Measurements from ENCODE around the gene AGMAT. TPM values are rescaled to one million over a fixed set of nuclear protein-coding genes. Genes with fewer than 3 reads are reported as not detected.

The AGMAT gene
- total and polyA plus RNA-seq, 9 of the 15 experiments (the other 6 are each of a cell fraction or from before 2014, with no cell fraction given): not detected

DNA sequence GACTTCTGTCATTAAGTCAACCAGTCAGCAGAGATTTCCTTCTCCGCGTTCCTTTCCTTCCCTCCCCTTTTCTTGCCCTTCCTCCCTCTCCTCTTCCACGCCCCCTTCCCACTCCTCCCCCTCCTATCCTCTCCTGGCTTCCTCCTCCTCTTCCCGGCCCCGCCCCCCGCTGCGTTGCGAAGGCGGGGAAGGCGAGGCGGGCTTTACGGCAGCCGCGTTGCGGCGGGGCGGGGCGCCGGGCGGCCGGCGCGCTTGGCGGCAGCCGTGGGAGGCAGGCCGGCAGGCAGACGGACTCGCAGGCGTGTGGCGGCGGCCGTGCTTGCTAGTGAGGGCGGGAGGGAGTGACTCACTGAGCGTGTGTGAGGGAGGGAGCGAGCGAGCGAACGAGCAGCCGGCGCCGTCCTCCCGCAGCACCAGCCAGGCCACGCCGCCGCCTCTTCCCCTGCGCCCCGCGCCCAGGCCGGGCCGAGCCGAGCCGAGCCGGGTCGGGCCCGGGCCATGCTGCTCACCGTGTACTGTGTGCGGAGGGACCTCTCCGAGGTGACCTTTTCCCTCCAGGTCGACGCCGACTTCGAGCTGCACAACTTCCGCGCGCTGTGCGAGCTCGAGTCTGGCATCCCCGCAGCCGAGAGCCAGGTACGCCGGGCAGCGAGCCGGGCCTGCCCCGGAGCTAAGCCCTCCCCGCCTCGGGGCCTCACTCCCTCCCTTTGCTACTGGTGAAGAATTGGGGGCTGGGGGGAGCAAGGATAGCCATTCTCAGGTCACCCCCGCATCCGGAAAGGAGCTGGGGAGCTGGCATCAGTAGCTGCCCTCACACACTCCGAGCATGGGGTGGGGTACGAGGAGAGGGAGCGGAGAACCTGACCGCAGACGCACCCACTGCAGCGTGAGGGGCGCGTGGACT is 32.6 kb upstream of the AGMAT start, which contains the start of gene DDI2 (continued):
- TF ChIP-seq ZNF449 (CRISPR knock-in tag; IDR thresholded peaks at IDR 0.05) (no peak), ZNF217 (CRISPR knock-in tag; IDR thresholded peaks at IDR 0.05) (no peak), ELF1 (tag; IDR thresholded peaks at IDR 0.05) (peak; percentile 62; the same call in 1 of the 2 replicates), TEAD2 (tag; IDR thresholded peaks at IDR 0.05) (no peak), STAT5A (IDR thresholded peaks at IDR 0.05; ENCODE audit: borderline replicate concordance, low read length) (no peak), ZNF589 (CRISPR knock-in tag; IDR thresholded peaks at IDR 0.05; ENCODE audit: low read depth) (no peak), PRPF4 (IDR thresholded peaks at IDR 0.05; ENCODE audit: insufficient read depth, low read depth, low read length, poor library complexity, severe bottlenecking) (no peak), ZNF639 (CRISPR knock-in tag; conservative IDR thresholded peaks at IDR 0.05 in 1 of 2, IDR thresholded peaks at IDR 0.05 in 1 of 2) (peak in 1 of 2 experiments; percentile 73; a peak in 2 of 4 replicates), ZNF830 (CRISPR knock-in tag; IDR thresholded peaks at IDR 0.05) (no peak)
- TF ChIP-seq, protein P1, sequence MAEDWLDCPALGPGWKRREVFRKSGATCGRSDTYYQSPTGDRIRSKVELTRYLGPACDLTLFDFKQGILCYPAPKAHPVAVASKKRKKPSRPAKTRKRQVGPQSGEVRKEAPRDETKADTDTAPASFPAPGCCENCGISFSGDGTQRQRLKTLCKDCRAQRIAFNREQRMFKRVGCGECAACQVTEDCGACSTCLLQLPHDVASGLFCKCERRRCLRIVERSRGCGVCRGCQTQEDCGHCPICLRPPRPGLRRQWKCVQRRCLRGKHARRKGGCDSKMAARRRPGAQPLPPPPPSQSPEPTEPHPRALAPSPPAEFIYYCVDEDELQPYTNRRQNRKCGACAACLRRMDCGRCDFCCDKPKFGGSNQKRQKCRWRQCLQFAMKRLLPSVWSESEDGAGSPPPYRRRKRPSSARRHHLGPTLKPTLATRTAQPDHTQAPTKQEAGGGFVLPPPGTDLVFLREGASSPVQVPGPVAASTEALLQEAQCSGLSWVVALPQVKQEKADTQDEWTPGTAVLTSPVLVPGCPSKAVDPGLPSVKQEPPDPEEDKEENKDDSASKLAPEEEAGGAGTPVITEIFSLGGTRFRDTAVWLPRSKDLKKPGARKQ (CRISPR knock-in tag; IDR thresholded peaks at IDR 0.05): no peak
- TF ChIP-seq, protein P2, sequence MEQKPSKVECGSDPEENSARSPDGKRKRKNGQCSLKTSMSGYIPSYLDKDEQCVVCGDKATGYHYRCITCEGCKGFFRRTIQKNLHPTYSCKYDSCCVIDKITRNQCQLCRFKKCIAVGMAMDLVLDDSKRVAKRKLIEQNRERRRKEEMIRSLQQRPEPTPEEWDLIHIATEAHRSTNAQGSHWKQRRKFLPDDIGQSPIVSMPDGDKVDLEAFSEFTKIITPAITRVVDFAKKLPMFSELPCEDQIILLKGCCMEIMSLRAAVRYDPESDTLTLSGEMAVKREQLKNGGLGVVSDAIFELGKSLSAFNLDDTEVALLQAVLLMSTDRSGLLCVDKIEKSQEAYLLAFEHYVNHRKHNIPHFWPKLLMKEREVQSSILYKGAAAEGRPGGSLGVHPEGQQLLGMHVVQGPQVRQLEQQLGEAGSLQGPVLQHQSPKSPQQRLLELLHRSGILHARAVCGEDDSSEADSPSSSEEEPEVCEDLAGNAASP (IDR thresholded peaks at IDR 0.05): no peak
- TF ChIP-seq, protein P3, sequence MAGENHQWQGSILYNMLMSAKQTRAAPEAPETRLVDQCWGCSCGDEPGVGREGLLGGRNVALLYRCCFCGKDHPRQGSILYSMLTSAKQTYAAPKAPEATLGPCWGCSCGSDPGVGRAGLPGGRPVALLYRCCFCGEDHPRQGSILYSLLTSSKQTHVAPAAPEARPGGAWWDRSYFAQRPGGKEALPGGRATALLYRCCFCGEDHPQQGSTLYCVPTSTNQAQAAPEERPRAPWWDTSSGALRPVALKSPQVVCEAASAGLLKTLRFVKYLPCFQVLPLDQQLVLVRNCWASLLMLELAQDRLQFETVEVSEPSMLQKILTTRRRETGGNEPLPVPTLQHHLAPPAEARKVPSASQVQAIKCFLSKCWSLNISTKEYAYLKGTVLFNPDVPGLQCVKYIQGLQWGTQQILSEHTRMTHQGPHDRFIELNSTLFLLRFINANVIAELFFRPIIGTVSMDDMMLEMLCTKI (IDR thresholded peaks at IDR 0.05; ENCODE audit: partially characterized antibody): no peak
- TF ChIP-seq, protein P4, sequence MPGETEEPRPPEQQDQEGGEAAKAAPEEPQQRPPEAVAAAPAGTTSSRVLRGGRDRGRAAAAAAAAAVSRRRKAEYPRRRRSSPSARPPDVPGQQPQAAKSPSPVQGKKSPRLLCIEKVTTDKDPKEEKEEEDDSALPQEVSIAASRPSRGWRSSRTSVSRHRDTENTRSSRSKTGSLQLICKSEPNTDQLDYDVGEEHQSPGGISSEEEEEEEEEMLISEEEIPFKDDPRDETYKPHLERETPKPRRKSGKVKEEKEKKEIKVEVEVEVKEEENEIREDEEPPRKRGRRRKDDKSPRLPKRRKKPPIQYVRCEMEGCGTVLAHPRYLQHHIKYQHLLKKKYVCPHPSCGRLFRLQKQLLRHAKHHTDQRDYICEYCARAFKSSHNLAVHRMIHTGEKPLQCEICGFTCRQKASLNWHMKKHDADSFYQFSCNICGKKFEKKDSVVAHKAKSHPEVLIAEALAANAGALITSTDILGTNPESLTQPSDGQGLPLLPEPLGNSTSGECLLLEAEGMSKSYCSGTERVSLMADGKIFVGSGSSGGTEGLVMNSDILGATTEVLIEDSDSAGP (CRISPR knock-in tag; IDR thresholded peaks at IDR 0.05): no peak; the same call in 1 of the 2 replicates

Data from K562 (cell line).